Measurements from ENCODE around the gene MRPS34. TPM values are rescaled to one million over a fixed set of nuclear protein-coding genes. Genes with fewer than 3 reads are reported as not detected.

MRPS34 gene
- 100 to 1,000 TPM in 1 of 2 donors, 10 to 100 TPM in 1; 62.4 to 115 TPM for polyA plus RNA-seq

GRCh38 chr16:1772908-1773702 is at the start of gene MRPS34:
Gene MRPS34, minus strand, starts transcription at chr16:1773134. Its CDS starts 15 bp downstream, at chr16:1773119.
- Histone ChIP-seq H3K4me3 (ENCODE audit: low read depth in 1 of 2, low read length in 2 of 2) (peak within 1 kb of the TSS; percentile 78 to 93), H3K9me3 (ENCODE audit: control insufficient read depth in 2 of 2, insufficient read depth in 1 of 2, low read depth in 1 of 2, low read length in 1 of 2) (peaks cover 0 to 2% of the 10 kb centered on the region in 2 donors), H3K36me3 (ENCODE audit: control insufficient read depth in 2 of 2, insufficient read depth in 2 of 2, low read length in 1 of 2) (peaks cover 7 to 45% of the 10 kb centered on the region in 2 donors), H3K27ac (ENCODE audit: low read depth in 2 of 2, low read length in 1 of 2) (peak within 1 kb of the TSS; percentile 92 to 97), H3K27me3 (ENCODE audit: control insufficient read depth in 1 of 2, insufficient read depth in 2 of 2, low read length in 2 of 2) (no peaks in the 10 kb centered on the region), H3K4me1 (ENCODE audit: control insufficient read depth in 2 of 2, insufficient read depth in 2 of 2, low read length in 1 of 2) (peaks cover 6 to 37% of the 10 kb centered on the region in 2 donors)
- WGBS, 2 donors, result 1% methylated on average over 86 to 108 of the region's 108 CpGs

DNA sequence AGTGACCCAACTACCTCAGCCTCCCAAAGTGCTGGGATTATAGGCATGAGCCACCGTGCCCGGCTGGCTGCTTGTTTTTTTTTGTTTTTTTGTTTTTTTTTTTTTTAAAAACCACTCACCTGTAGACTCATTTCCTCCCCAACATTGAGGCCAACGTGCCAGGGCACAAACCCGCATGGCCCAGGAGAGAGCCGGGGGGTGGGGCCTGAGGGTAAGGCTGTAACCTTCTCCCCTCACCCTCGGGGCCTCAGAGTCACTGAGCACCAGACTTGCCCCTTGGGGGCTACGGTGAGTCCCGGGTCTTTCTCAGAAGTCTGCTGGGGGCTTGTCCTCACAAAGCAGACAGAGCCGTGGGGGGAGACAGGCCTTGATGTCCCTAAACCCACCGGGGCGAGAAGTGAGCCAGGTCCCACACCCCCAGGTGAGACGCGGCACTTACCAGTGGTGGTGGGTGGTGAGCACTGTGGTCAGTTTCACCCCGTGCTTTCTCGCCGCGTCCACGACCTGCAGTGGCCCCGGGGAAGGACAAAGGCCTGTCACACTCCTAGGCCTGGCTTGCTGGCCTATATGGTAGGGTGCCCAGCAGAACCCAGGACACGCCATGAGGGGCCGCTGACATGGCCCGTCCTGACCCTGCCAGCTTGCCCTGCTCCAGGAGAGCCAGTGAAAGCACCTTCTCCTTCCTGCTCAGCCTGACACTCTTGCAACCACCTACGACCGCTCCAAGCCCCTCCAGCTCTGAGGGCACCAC is 49.1 kb upstream of the MRPS34 start:
- Histone ChIP-seq H3K4me1 (ENCODE audit: control insufficient read depth in 2 of 2, insufficient read depth in 2 of 2, low read length in 1 of 2) (peaks cover 0 to 11% of the 10 kb centered on the region in 2 donors), H3K9me3 (ENCODE audit: control insufficient read depth in 2 of 2, insufficient read depth in 1 of 2, low read depth in 1 of 2, low read length in 1 of 2) (no peaks in the 10 kb centered on the region), H3K4me3 (ENCODE audit: low read depth in 1 of 2, low read length in 2 of 2) (no peak overlapping the region), H3K36me3 (ENCODE audit: control insufficient read depth in 2 of 2, insufficient read depth in 2 of 2, low read length in 1 of 2) (peaks cover 0 to 44% of the 10 kb centered on the region in 2 donors), H3K27me3 (ENCODE audit: control insufficient read depth in 1 of 2, insufficient read depth in 2 of 2, low read length in 2 of 2) (no peaks in the 10 kb centered on the region), H3K27ac (ENCODE audit: low read depth in 2 of 2, low read length in 1 of 2) (no peak overlapping the region)
- 89 to 90% methylated on average over 22 to 24 of the region's 24 CpGs for WGBS, 2 donors

GRCh38 chr16:1820946-1821290 is 48.0 kb upstream of the MRPS34 start:
- Histone ChIP-seq H3K36me3 (ENCODE audit: control insufficient read depth in 2 of 2, insufficient read depth in 2 of 2, low read length in 1 of 2) (peaks cover 0 to 53% of the 10 kb centered on the region in 2 donors), H3K27ac (ENCODE audit: low read depth in 2 of 2, low read length in 1 of 2) (no peak overlapping the region), H3K4me1 (ENCODE audit: control insufficient read depth in 2 of 2, insufficient read depth in 2 of 2, low read length in 1 of 2) (peaks cover 0 to 9% of the 10 kb centered on the region in 2 donors), H3K9me3 (ENCODE audit: control insufficient read depth in 2 of 2, insufficient read depth in 1 of 2, low read depth in 1 of 2, low read length in 1 of 2) (no peaks in the 10 kb centered on the region), H3K4me3 (ENCODE audit: low read depth in 1 of 2, low read length in 2 of 2) (no peak overlapping the region), H3K27me3 (ENCODE audit: control insufficient read depth in 1 of 2, insufficient read depth in 2 of 2, low read length in 2 of 2) (no peaks in the 10 kb centered on the region)
- 91 to 92% methylated on average over 12 of the region's 12 CpGs for WGBS, 2 donors

DNA sequence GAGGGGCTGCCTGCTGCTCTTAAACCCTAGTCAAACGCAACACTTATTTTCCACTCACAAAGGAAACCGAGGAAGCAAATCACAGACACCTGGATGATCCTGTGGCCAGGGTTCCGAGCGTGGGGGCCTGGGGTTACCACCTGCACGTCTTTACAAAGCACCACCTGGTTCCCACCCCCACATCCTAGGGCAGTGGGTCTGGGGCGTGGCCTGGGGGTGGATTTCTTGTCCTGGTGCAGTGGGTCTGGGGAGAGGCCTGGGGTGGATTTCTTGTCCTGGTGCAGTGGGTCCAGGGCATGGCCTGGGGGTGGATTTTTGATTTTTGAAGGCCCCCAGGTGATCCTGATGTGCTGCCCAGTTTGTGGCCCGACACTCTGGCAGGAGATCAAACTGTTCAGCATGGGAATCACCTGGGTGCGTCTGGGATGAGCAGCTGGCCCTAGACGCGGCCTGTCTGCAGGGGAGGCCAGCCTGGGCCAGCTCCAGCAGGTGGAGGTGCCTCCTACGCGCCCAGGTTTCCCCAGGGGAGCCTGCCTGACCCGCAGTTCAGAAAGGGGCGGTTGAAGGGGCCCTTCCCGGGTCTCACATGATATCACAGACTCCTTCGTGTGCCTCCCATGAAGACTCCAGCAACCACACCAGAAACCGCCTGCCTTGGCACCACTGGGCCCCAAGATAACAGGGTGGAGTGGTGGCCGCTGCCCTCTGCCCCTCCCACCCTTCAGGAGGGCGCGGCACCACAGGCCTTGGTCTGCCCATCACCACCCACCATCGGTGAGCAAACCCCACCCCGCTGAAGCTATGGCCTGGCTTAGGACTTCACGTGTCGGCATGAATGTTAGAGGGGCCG is 47.4 kb upstream of the MRPS34 start:
- no peak overlapping the region for H3K27ac ChIP-seq (ENCODE audit: low read depth in 2 of 2, low read length in 1 of 2)
- H3K4me1 ChIP-seq (ENCODE audit: control insufficient read depth in 2 of 2, insufficient read depth in 2 of 2, low read length in 1 of 2), result peaks cover 0 to 3% of the 10 kb centered on the region in 2 donors
- WGBS, 2 donors, result 85 to 90% methylated on average over 25 of the region's 25 CpGs
- H3K27me3 ChIP-seq (ENCODE audit: control insufficient read depth in 1 of 2, insufficient read depth in 2 of 2, low read length in 2 of 2), result no peaks in the 10 kb centered on the region
- no peak overlapping the region for H3K4me3 ChIP-seq (ENCODE audit: low read depth in 1 of 2, low read length in 2 of 2)
- H3K9me3 ChIP-seq (ENCODE audit: control insufficient read depth in 2 of 2, insufficient read depth in 1 of 2, low read depth in 1 of 2, low read length in 1 of 2), result no peaks in the 10 kb centered on the region
- peaks cover 0 to 55% of the 10 kb centered on the region in 2 donors for H3K36me3 ChIP-seq (ENCODE audit: control insufficient read depth in 2 of 2, insufficient read depth in 2 of 2, low read length in 1 of 2)

GRCh38 chr16:1819611-1820010 is 46.7 kb upstream of the MRPS34 start:
- no peak overlapping the region for H3K4me3 ChIP-seq (ENCODE audit: low read depth in 1 of 2, low read length in 2 of 2)
- WGBS, 2 donors, result 95% methylated on average over 15 of the region's 15 CpGs
- H3K9me3 ChIP-seq (ENCODE audit: control insufficient read depth in 2 of 2, insufficient read depth in 1 of 2, low read depth in 1 of 2, low read length in 1 of 2), result no peaks in the 10 kb centered on the region
- H3K27me3 ChIP-seq (ENCODE audit: control insufficient read depth in 1 of 2, insufficient read depth in 2 of 2, low read length in 2 of 2), result no peaks in the 10 kb centered on the region
- no peak overlapping the region for H3K27ac ChIP-seq (ENCODE audit: low read depth in 2 of 2, low read length in 1 of 2)
- H3K36me3 ChIP-seq (ENCODE audit: control insufficient read depth in 2 of 2, insufficient read depth in 2 of 2, low read length in 1 of 2), result peaks cover 0 to 56% of the 10 kb centered on the region in 2 donors
- no peaks in the 10 kb centered on the region for H3K4me1 ChIP-seq (ENCODE audit: control insufficient read depth in 2 of 2, insufficient read depth in 2 of 2, low read length in 1 of 2)

DNA sequence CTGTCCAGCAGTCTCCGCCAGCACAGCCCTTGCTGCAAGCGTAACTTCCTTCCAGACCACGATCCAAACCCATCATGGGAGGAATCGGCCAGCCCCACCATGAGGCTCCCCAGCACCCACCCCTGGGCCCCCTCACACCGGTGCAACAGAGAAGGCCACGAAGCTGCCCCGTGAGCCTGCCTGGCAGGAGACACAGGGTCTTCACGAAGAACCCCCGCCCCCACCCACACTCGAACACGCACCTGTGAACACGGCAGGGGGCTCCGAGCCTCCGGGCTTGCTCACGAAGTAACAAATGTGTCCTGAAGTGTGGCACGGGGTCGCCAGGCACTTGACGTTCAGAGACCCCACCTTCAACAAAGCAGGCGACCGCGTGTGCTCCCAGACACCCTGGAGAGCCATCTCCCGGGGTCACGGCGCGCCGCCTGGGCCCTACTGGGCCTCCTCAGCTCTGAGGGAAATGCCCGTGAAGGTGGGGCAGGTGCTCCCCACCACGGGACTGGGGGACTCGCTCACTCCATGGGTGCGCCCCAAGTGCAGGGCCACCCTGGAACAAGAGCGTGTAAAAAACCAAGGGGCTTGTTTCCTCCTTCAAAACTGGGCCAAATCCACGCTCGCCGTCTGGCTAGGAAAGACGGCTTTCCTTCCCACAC is 46.1 kb upstream of the MRPS34 start:
- H3K27ac ChIP-seq (ENCODE audit: low read depth in 2 of 2, low read length in 1 of 2), result no peak overlapping the region
- no peak overlapping the region for H3K4me3 ChIP-seq (ENCODE audit: low read depth in 1 of 2, low read length in 2 of 2)
- peaks cover 0 to 56% of the 10 kb centered on the region in 2 donors for H3K36me3 ChIP-seq (ENCODE audit: control insufficient read depth in 2 of 2, insufficient read depth in 2 of 2, low read length in 1 of 2)
- H3K27me3 ChIP-seq (ENCODE audit: control insufficient read depth in 1 of 2, insufficient read depth in 2 of 2, low read length in 2 of 2), result no peaks in the 10 kb centered on the region
- 94 to 96% methylated on average over 35 of the region's 35 CpGs for WGBS, 2 donors
- H3K4me1 ChIP-seq (ENCODE audit: control insufficient read depth in 2 of 2, insufficient read depth in 2 of 2, low read length in 1 of 2), result no peaks in the 10 kb centered on the region
- H3K9me3 ChIP-seq (ENCODE audit: control insufficient read depth in 2 of 2, insufficient read depth in 1 of 2, low read depth in 1 of 2, low read length in 1 of 2), result no peaks in the 10 kb centered on the region

DNA sequence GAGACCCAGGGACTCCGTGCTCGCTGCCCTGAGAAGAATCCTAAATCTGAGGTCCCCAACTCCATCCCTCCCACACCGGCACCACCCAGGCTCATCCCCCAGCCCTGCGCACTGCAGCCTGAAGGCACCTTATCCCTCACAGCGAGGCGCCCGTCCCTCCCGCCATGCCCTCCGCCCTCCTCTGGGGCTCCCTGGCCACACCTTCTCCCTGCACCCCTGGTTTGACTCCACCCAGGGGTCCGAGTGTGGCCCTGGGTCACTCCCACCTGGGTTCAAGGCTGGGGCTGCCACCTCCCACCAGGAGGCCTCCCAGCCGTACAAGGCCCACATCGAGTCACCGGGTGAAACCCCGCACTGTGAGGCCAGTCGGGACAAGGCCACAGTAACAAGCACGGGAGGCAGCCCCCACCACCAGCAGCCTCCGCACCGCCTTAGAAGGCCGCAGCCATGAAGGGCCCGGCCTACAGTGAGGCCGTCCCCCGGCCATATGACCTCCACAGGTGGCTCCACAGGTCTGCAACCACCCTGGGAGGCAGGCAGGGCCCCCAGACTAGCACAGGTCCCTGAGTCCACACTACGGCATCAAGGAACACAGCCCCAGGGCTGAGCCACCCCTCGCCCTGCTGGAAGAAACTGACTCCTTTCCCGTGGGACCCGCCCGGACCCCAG is 45.4 kb upstream of the MRPS34 start:
- peaks cover 0 to 54% of the 10 kb centered on the region in 2 donors for H3K36me3 ChIP-seq (ENCODE audit: control insufficient read depth in 2 of 2, insufficient read depth in 2 of 2, low read length in 1 of 2)
- H3K4me1 ChIP-seq (ENCODE audit: control insufficient read depth in 2 of 2, insufficient read depth in 2 of 2, low read length in 1 of 2), result no peaks in the 10 kb centered on the region
- no peaks in the 10 kb centered on the region for H3K9me3 ChIP-seq (ENCODE audit: control insufficient read depth in 2 of 2, insufficient read depth in 1 of 2, low read depth in 1 of 2, low read length in 1 of 2)
- 96 to 97% methylated on average over 25 to 27 of the region's 27 CpGs for whole genome bisulfite sequencing, 2 donors
- no peak overlapping the region for H3K4me3 ChIP-seq (ENCODE audit: low read depth in 1 of 2, low read length in 2 of 2)
- no peaks in the 10 kb centered on the region for H3K27me3 ChIP-seq (ENCODE audit: control insufficient read depth in 1 of 2, insufficient read depth in 2 of 2, low read length in 2 of 2)
- no peak overlapping the region for H3K27ac ChIP-seq (ENCODE audit: low read depth in 2 of 2, low read length in 1 of 2)

DNA sequence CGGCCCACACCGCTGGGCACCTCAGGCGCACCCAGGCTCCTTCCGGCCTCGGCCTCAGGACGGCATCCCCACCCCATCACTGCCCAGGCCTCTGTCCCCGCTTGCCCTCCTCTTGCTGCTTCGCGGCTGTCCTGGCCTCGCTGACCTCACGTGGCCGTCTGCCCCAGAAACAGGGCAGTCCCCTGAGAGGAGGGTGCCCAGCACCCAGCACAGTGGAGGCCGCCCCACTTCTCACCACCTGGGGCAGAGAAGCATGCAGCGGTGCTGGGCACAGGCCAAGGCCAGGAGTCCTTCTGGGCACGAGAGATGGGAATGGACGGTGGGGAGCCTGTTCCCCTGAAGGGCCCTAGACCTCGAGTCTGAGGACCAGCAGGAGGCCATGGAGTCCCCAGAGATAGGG is 44.8 kb upstream of the MRPS34 start:
- Histone ChIP-seq H3K27ac (ENCODE audit: low read depth in 2 of 2, low read length in 1 of 2) (no peak overlapping the region), H3K27me3 (ENCODE audit: control insufficient read depth in 1 of 2, insufficient read depth in 2 of 2, low read length in 2 of 2) (no peaks in the 10 kb centered on the region), H3K36me3 (ENCODE audit: control insufficient read depth in 2 of 2, insufficient read depth in 2 of 2, low read length in 1 of 2) (peaks cover 0 to 52% of the 10 kb centered on the region in 2 donors), H3K4me1 (ENCODE audit: control insufficient read depth in 2 of 2, insufficient read depth in 2 of 2, low read length in 1 of 2) (no peaks in the 10 kb centered on the region), H3K9me3 (ENCODE audit: control insufficient read depth in 2 of 2, insufficient read depth in 1 of 2, low read depth in 1 of 2, low read length in 1 of 2) (no peaks in the 10 kb centered on the region), H3K4me3 (ENCODE audit: low read depth in 1 of 2, low read length in 2 of 2) (no peak overlapping the region)
- WGBS, 2 donors, result 92 to 94% methylated on average over 17 of the region's 17 CpGs
